ENCODE results near the gene PCDHGB2.

DNA sequence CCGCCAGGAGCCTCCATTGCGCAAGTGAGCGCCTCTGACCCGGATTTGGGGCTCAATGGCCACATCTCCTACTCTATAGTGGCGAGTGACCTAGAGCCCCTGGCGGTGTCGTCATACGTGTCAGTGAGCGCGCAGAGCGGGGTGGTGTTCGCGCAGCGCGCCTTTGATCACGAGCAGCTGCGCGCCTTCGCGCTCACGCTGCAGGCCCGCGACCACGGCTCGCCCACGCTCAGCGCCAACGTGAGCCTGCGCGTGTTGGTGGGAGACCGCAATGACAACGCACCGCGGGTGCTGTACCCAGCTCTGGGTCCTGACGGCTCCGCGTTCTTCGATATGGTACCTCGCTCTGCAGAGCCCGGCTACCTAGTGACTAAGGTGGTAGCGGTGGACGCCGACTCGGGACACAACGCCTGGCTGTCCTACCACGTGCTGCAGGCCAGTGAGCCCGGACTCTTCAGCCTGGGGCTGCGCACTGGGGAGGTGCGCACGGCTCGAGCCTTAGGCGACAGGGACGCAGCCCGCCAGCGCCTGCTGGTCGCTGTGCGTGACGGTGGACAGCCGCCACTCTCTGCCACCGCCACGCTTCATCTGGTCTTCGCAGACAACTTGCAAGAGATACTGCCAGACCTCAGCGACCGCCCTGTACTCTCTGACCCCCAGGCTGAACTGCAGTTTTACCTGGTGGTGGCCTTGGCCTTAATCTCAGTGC is 50.0 kb downstream of the PCDHGB2 start:
- TF ChIP-seq CREM (CRISPR knock-in tag; IDR thresholded peaks at IDR 0.05), result no peak
- TF ChIP-seq, protein P1, sequence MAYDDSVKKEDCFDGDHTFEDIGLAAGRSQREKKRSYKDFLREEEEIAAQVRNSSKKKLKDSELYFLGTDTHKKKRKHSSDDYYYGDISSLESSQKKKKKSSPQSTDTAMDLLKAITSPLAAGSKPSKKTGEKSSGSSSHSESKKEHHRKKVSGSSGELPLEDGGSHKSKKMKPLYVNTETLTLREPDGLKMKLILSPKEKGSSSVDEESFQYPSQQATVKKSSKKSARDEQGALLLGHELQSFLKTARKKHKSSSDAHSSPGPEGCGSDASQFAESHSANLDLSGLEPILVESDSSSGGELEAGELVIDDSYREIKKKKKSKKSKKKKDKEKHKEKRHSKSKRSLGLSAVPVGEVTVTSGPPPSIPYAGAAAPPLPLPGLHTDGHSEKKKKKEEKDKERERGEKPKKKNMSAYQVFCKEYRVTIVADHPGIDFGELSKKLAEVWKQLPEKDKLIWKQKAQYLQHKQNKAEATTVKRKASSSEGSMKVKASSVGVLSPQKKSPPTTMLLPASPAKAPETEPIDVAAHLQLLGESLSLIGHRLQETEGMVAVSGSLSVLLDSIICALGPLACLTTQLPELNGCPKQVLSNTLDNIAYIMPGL (CRISPR knock-in tag; IDR thresholded peaks at IDR 0.05), result no peak
- TF ChIP-seq, protein P2, sequence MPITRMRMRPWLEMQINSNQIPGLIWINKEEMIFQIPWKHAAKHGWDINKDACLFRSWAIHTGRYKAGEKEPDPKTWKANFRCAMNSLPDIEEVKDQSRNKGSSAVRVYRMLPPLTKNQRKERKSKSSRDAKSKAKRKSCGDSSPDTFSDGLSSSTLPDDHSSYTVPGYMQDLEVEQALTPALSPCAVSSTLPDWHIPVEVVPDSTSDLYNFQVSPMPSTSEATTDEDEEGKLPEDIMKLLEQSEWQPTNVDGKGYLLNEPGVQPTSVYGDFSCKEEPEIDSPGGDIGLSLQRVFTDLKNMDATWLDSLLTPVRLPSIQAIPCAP (CRISPR knock-in tag; IDR thresholded peaks at IDR 0.05), result no peak

Measured in WTC11 (cell line).